SH-SY5Y (cell line): ENCODE measurements around the gene DDX50.

Experiments used
- GATA2 ChIP-seq: IDR thresholded peaks from 2 replicates; pipeline ENCODE4 v1.6.1; 2011; ENCODE audit warnings: mild to moderate bottlenecking, low read depth, low read length
- GATA3 ChIP-seq: IDR thresholded peaks from 2 replicates; pipeline ENCODE4 v1.6.1; 2011; ENCODE audit warnings: low read depth, mild to moderate bottlenecking, low read length, moderate library complexity

- TF ChIP-seq GATA2 (no peak), GATA3 (no peak)
These were observed 24.4 kb downstream of the DDX50 start for GRCh38 chr10:68925489-68925888.
